Ovary (tissue), 3 donors: ENCODE measurements around the gene NPS.

Source experiments
- EP300 ChIP-seq: sonication (generic); formaldehyde crosslinking; IDR thresholded peaks from one replicate; pipeline ENCODE4 v1.6.1; 2017; ENCODE audit warnings: antibody characterized with exemption
- POLR2A ChIP-seq: fragments of 450-650 bp; IDR thresholded peaks from one replicate; pipeline ENCODE4 v1.6.1; 2017; ENCODE audit warnings: antibody characterized with exemption, mild to moderate bottlenecking, moderate library complexity
- TF ChIP-seq, protein P1 (sequence below), 3 donors: fragments of 450-650 bp in 2 of 3; fragments of 200-600 bp in 1 of 3; IDR thresholded peaks; one replicate each; pipeline versions ENCODE4 v1.5.1 to v1.8.0; 2016 to 2022; ENCODE audit warnings: antibody characterized with exemption in 3 of 3, mild to moderate bottlenecking in 1 of 3
- donor health status: DM: no; HTN: no; CAD: no.

DNA sequence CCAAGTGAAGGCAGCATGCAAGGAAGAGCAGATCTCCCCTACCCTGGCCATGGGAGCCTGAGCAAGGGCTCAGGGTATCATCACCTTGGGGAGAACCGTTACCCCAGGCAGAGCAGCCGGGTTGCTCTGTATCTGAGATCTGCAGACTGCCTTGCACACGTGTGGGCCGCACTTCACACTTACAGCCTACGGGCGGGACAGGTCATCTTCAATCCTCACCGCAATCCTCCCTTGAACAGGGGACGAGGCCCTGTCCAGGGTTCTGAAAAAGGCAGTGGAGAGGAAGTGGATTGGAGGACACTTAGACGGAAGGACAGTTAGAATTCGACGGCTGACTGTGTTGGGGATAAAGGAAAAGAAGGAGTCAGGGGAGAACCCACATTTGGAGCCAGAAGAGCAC is 51.4 kb downstream of the NPS start:
- TF ChIP-seq, protein P1, sequence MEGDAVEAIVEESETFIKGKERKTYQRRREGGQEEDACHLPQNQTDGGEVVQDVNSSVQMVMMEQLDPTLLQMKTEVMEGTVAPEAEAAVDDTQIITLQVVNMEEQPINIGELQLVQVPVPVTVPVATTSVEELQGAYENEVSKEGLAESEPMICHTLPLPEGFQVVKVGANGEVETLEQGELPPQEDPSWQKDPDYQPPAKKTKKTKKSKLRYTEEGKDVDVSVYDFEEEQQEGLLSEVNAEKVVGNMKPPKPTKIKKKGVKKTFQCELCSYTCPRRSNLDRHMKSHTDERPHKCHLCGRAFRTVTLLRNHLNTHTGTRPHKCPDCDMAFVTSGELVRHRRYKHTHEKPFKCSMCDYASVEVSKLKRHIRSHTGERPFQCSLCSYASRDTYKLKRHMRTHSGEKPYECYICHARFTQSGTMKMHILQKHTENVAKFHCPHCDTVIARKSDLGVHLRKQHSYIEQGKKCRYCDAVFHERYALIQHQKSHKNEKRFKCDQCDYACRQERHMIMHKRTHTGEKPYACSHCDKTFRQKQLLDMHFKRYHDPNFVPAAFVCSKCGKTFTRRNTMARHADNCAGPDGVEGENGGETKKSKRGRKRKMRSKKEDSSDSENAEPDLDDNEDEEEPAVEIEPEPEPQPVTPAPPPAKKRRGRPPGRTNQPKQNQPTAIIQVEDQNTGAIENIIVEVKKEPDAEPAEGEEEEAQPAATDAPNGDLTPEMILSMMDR (IDR thresholded peaks at IDR 0.05): no peak
- no peak for TF ChIP-seq EP300
- TF ChIP-seq POLR2A: no peak
